ENCODE measurements around the gene CCDC89.
"Not testable (repeated sequence)": the region's sequence is repeated elsewhere in the genome, so short reads cannot be mapped to it uniquely, and the experiment has no call there.

The CCDC89 gene

DNA sequence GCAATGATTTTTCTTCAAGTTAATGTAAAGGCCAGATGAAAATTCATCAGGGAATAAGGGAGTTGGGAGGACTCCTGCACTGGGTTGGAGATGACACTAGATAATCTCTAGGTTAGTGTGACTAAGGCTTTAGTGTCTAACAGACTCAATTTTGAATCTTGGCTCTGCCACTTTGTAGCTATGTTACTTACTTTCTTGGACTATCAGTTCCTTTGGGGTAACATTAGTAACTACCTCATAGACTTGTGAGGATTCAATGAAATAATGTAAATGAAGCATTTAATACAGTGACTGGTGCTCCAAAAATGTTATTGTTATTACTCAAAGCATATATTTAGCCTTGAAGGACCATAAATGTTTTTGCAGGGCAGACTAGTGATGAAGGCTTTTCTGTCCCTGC is 9.6 kb upstream of the CCDC89 start:
- DNase-seq (ENCODE audit: insufficient read length, low spot score) (no peak), FAIRE-seq (no peak)

DNA sequence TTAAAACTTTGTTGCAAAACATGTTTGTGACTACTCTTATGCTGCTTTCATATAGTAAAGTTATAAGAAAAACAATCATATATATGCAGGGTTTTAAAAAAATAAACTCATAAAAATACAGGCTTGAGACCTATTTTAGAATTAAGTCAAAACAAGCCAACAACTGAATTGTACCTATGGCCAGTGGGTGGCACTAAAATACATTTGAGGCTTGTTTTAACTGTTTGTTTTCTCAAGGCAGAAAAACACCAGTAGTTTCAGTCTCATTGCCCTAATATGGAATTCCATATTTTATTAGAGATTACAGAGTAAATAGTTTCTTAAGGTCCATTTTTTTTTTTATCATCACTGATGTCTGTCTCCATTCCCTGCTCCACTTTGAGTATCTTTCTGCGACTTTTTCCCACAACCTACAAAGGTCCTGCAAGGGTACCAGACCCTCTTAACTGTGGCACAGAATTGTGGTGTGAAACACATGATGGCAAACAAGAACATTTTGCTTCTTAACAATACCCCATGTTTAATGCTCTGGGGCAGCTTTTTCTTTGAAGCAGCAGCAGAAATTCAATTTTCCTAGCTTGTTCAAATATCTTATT is 8.5 kb upstream of the CCDC89 start:
- peak; percentile 72 for FAIRE-seq
- DNase-seq (ENCODE audit: insufficient read length, low spot score): no peak

DNA sequence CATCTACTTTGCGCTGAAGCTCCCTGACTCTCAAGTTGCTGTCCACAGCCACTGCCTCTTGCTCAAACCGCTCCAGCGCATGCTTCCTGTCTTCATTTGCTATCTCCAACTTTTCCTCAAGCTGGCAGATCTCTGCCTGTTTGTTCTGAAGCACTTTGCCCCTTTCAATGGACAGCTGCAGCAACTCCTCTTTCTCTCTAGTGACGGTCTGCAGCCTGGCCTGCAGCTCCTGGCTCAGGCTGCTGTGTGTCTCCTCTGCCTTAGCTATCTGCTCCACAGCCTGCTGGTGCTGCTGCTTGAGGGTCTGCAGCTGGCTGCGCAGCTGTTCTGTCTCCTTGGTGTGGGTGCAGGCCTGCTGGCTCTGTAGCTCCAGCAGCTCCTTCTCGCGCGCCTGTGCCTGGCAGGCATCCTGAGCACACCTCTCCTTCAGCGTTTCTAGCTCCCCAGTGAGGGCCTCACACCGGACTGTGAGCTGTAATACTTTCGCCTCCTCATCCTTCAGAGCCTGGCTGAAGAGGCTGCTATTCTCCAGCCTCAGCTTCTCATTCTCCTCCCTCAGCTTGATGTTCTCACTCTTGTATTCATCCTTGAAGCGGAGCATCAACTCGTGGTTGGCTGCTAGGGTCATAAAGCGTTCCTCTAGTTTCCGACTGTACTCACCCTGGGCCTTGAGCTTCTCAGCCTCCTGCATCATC is 723 bp downstream of the CCDC89 start:
- no peak for DNase-seq (ENCODE audit: insufficient read length, low spot score)
- no peak for FAIRE-seq

DNA sequence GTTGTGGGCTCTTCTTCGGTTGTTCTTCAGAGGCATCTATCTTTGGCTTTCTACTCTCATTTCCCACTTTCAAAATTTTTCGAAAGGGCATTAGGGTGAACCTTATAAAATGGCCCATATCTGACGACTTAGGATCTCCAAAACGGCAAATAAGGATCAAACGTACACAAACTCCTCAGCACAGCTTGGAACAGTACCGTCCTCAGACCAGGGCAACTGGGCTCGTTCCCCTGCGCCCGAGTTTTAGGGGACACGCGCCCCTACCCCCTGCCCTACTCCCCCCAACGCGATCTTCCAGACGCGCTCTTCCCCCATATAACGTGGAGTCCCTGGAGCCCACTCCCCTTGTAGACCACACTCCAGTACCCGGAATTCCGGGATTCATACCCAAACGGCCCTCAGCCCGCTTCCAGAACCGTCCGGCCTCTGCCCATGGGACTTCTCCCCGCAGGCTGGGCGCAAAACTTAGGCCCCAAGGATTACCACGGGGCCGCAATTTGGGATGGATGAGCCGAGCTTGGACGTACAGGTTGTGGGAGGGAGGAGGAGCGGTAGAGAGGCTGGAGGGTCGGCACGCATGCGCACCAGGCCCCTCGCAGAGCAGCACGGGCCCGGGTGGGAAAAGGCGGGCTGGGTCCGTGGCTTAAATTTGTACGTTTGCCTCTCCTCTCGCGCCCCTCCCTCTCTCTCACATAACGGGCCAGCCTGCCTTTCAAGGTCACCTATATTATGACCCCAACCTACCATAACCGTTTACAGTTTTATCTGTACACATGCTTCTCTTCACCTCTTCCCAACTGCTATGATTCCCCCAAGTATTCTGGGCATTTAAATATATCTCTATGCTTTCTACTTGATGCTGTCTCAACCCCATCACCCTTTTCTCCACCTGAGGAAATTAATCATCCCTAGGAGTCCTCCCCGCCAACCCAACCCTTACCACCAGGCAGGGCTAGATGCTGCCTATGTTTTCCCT is 3.4 kb downstream of the CCDC89 start:
- DNase-seq (ENCODE audit: insufficient read length, low spot score) (no peak), FAIRE-seq (peak; percentile 88)

DNA sequence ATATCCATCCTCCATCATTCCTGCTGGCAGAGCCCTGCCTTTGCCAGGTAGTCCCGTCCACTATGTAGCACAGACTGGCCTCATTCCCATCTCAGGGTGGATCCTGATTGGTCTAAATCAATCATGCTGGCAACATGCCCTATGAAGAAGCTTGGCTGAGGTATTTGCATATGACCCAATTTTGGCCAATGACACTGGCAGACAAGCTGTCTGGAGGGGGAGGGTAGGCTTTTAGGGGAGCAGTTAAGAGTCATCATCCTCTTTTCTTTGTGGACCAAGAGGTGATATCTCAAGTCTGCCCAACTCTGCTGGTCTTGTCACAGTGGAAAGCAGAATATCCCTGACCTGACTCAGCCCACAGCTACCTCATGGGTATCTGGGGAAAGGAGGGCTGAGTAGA is 5.1 kb downstream of the CCDC89 start:
- DNase-seq (ENCODE audit: insufficient read length, low spot score) (no peak), FAIRE-seq (no peak)

DNA sequence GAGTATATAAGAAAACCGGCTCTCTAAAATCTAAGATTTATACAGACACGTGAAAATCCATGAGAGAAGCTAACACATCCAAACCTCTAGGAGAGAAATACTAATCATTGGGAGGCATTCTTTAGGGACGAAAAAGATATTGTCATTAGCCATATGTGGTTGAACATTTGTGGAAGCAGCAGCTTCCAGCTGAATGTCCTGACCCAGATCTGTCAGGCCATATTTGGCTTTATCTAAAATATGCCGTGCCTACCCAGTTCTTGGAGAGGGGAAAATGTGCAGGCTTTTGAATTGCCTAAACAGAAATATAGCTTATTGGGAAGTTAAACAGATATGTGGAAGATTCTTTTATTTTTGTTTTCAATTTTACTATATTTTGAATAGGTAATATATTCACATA is 6.4 kb downstream of the CCDC89 start:
- FAIRE-seq: no peak
- DNase-seq (ENCODE audit: insufficient read length, low spot score): no peak

DNA sequence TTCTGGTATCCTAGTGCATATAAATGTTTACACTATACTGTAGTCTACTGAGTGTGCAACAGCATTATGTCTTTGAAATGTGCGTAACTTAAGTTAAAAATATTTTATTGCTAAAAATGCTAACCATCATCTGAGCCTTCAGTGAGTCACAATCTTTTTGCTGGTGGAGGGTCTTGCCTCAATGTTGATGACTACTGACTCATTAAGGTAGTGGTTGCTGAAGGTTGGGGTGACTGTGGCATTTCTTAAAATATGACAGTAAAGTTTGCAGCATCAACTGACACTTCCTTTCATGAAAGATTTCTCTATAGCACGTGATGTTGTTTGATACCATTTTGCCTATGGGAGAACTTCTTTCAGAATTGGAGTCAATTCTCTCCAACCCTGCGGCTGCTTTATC is 12.6 kb downstream of the CCDC89 start:
- DNase-seq (ENCODE audit: insufficient read length, low spot score) (no peak), FAIRE-seq (no peak)

DNA sequence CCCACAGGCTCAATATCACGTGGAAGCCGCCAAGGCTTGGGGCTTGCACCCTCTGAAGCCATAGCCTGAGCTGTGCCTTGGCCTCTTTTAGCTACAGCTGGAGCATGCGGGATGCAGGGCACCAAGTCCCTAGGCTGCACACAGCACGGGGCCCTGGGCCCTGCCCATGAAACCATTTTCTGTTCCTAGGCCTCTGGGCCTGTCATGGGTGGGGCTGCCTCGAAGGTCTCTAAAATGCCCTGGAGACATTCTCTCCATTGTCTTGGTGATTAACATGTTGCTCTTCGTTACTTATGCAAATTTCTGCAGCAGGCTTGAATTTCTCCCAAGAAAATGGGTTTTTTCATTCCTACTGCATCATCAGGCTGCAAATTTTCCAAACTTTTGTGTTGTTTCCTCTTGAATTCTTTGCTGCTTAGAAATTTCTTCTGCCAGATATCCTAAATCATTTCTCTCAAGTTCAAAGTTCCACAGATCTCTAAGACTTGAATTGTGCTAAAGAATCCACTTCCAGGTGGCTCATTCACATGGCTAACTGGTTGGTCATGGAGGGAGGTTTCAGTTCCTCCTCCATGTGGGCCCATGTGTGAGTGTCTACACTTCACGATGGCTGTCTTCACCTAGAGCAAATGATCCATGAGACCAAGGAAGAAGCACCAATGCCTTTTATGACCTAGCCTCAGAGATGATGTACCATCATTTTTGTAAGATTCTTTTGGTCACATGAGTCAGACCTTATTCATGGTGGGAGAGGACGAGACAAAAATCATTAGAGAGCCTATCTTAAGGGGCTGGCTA is 13.7 kb downstream of the CCDC89 start:
- DNase-seq (ENCODE audit: insufficient read length, low spot score): no peak
- FAIRE-seq: no peak

DNA sequence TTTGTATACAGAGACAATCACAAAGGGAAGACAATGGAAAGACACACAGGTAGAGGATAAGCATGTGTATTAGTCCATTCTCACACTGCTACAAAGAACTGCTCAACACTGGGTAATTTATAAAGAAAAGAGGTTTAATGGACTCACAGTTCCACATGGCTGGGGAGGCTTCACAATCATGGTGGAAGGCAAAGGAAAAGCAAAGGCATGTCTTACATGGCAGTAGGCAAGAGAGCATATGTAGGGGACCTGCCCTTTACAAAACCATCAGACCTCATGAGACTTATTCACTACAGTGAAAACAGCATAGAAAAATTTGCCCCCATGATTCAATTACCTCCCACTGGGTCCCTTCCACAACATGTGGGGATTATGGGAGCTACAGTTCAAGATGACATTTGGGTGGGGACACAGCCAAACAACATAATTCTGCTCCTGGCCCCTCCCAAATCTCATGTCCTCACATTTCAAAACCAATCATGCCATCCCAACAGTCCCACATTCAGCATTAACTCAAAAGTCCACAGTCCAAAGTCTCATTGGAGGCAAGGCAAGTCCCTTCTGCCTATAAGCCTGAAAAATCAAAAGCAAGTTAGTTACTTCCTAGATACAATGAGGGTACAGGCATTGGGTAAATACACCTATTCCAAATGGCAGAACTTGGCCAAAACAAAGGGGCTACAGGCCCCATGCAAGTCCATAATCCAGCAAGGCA is 14.9 kb downstream of the CCDC89 start:
- DNase-seq (ENCODE audit: insufficient read length, low spot score); FAIRE-seq: not testable (repeated sequence)

DNA sequence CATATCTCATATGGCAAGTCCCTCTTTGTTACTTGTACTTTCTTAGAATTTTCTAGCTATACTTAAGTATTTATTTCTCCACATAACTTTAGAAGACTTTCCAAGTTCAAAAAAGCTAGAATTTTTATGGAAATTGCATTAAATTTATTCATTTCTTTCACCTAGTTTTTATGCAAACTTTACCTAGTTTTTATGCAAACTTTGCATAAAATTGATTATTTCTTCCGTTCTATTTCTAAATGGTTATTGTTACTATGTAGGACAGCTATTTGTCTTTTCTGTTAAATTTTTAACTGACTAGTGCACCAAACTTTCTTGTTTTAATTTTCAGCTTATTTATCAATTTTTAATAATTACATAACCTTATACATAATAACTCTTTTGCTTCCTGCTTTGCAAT is 17.8 kb downstream of the CCDC89 start:
- DNase-seq (ENCODE audit: insufficient read length, low spot score) (no peak), FAIRE-seq (no peak)

DNA sequence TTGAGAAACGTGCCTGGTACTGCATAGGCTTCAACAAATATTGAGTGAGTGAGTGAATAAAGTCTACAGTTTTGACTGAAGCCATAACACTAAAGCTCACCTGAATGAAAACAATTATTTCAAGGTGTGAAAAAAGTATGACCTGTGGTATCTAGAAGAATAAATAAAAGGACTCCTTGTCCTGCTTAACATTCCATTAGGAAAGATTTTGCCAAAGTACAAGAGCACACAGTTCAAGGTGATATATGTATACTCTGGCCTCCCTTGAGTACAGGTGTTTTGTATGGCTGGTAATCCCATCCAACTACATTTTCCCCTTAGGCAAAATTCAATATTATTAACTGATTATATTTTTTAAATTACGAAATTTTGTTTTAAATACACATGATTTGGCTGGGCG is 19.3 kb downstream of the CCDC89 start:
- FAIRE-seq: no peak
- no peak for DNase-seq (ENCODE audit: insufficient read length, low spot score)

DNA sequence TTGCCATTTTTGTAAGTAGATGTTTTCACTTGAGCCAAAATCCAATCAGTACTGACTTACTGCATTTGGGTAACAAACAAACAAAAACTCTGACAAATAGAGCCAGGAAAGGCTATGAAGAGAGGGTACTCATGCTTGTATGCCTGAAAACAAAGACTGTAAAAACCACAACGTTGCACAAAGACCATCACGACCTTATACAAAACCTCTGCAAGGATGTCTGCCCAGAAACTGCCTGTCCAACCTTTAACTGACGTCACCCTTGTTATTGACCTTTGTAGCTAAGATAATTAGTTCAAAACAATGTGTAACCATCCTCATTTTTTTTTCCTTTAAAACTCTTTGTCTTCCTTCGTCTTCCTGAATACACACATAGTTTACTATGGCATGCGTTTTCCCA is 20.3 kb downstream of the CCDC89 start:
- DNase-seq (ENCODE audit: insufficient read length, low spot score): no peak
- peak; percentile 56 for FAIRE-seq

DNA sequence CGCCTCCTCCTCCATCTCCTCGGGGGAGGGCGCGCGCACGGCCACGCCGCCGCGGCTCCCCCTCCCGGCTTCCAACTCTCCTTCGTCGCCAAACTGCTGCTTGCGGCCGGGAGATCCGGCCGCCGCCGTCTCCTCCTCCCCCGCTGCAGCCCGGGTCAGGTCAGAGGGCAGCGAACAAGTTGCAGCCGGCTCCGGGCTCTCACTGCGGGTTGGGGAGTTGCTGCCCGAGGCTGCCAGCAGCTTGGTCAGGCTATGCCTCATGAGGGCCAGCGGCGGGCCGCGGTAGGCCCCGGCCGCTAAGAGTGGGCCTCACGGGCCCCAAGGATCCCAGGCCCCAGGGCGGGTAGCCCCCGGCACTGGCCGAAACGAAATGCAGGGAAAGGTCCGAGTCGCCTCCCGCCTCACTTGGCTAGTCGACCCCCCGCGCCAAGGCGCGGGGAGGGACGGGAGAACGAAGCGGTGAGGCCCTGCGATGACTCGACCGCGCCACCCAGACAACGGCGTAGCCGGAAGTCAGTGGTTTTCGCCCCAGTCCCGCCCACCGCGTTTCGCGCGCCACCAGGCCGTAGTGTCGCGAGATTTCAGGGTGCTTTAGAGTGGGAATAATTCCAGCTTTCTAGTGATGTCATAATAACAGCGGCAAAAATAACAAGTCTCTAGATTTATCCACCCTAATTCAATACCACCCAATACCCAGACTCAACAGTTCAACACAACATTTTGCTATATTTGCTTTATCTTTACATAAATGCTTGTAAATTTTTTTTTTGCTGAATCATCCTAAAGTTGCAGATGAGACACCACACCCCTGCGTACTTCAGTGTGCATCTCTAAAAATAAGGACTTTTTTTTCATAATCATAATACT is 21.1 kb downstream of the CCDC89 start, which contains the start of gene CREBZF:
Gene CREBZF (minus strand): TSS at position 515 of the 867 bp plus-strand sequence. CDS start 254 bp downstream, at position 261.
- DNase-seq (ENCODE audit: insufficient read length, low spot score) (peak; percentile 71), FAIRE-seq (peak; percentile 96)

DNA sequence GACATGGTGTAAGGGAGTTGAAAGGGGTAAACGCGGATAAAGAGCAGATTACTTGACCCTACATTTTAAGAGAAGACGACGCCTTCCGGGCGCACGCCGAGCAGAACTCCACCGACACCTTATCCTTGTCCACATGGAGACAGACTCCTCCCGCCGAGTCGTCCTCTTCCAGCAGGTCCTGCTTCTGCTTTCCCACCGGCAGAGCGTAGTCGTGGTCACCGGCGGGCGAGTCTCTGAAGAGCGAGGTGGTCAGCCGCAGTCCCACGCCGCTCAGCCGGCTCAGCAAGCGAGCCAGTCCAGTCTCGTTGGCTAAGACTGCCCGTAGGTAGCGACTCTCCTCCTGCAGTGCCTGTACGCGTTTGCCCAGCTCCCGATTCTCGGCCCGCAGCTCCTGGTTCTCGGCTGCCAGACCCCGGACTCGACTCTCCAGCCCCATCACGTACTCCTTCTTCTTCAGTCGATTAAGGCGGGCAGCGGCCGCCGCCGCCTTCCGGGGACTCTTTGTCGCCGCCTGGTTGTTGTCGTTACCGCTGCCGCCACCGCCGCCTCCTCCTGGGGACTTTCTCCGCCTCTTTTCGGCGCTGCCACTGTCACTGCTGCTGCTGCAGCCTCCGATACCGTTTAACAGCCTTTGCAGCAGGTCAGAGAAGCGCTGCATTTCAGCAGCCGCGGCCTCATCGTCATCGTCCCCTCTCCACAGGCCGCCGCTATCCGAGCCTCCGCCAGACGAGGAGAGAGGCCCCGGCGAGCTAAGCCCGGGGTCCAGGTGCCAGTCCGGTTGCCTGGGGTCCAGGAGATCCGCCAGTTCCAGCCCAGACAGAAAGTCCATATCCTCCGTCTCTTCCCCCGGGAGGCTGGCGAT is 22.0 kb downstream of the CCDC89 start:
- DNase-seq (ENCODE audit: insufficient read length, low spot score) (peak; percentile 45), FAIRE-seq (peak; percentile 71)

DNA sequence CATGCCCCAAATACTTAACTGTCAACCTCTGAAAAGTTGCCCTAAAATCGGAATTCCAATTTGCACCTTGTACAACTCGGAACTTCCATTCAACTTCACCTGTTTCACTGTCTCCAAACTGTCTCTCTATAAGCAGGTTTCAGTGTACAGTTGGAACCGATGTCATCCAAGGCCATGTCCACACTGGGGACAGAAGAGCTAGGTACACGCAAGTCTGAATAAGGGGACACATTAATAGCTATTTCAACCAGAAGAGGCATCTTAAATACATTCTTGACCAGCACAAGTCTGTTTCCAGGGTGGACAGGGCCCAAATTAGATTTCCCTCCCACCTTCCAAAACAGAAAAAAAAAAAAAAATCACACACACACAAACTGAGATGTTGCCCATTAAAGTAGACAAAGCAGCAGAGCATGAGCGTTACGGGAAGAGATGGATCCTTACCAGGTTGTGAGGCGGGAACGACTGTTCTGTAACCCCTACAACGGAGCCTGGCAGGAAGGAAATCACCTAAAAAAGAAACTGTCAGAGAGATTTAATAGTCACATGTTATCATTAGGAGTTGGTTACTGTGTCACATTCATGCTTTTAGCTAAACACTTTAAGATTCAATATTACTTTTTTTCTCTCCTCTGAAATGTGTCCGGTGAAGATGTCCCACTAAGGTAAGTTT is 22.8 kb downstream of the CCDC89 start:
- DNase-seq (ENCODE audit: insufficient read length, low spot score) (no peak), FAIRE-seq (no peak)

DNA sequence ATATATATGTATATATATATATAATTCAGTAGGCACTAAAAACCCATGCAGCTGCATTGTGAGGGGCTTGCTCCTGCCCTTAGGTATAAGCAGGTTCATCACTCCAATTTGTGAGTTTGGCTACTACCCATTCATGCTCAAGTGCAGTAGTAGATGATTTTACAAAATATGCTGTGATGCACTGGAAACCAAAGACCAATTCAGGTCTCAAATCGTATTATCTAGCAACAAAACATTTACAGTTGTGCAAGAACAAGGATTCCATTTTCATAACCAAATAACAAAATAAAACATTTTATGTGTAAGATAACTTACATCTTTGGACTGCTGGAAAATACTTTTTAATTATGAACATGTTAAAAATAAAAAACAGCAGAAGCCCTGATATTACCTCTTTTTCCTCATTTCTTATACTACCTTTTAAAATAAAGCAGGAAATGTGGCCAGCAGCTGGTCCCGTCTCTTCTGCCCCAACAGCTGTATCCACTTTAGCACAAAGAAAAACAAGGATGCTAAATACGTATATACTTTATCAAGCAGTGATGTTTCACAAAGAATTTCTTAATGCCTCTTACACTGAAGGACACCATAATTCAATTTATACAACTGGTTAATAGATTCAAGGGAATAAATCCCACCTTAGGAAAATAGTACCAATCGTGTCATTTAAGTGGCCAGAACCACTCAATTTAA is 23.9 kb downstream of the CCDC89 start:
- DNase-seq (ENCODE audit: insufficient read length, low spot score) (no peak), FAIRE-seq (no peak)

DNA sequence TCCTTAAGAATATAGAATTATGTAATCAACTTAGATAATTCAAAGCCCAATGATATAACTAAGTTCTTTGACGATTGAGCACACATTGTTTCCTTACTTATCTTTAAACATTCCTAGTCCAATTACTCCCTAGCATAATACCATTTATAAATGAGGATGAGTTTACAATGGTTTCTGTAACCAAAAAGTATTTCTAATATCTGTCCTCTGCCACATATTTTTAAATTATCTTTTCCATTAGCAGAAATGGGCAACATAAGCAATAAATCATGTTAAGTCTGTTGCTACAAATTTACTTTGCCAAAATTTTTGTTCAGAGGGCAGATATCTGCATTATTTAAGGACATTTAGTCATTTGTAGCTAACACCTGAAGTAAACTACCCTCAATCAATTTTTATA is 27.8 kb downstream of the CCDC89 start:
- FAIRE-seq (no peak), DNase-seq (ENCODE audit: insufficient read length, low spot score) (no peak)
